Smooth muscle cell (in vitro differentiated cells): ENCODE results near the gene IL1R2. TPM values are rescaled to one million over a fixed set of nuclear protein-coding genes. Genes with fewer than 3 reads are reported as not detected.

ENCODE experiments used
- DNase-seq: peaks from one replicate; lab custom pipeline; 2025; ENCODE audit not compliant: unreplicated experiment; lab: John Stamatoyannopoulos, UW
- H2AFZ ChIP-seq: fragments of 200-600 bp; sonication (generic); 2 replicates; pipeline ENCODE4 v1.6.0; 2016; ENCODE audit warnings: antibody characterized with exemption, low read depth, mild to moderate bottlenecking
- H3F3A ChIP-seq: fragments of 200-600 bp; sonication (generic); 2 replicates; pipeline ENCODE4 v1.6.0; 2017; ENCODE audit warnings: antibody characterized with exemption, low read depth
- H3K27ac ChIP-seq: fragments of 200-600 bp; sonication (generic); 2 replicates; pipeline ENCODE4 v1.5.1; 2016; ENCODE audit warnings: low read depth, mild to moderate bottlenecking
- H3K27me3 ChIP-seq: fragments of 200-600 bp; sonication (generic); 2 replicates; pipeline ENCODE4 v1.6.1; 2016; ENCODE audit warnings: low read depth, mild to moderate bottlenecking
- H3K36me3 ChIP-seq: fragments of 200-600 bp; sonication (generic); 2 replicates; pipeline ENCODE4 v1.5.1; 2016; ENCODE audit warnings: low read depth
- H3K4me1 ChIP-seq: fragments of 200-600 bp; sonication (generic); 2 replicates; pipeline ENCODE4 v1.5.1; 2016; ENCODE audit warnings: low read depth
- H3K4me2 ChIP-seq: fragments of 200-600 bp; sonication (generic); 2 replicates; pipeline ENCODE4 v1.6.0; 2016; ENCODE audit warnings: mild to moderate bottlenecking
- H3K4me3 ChIP-seq: fragments of 200-600 bp; sonication (generic); 2 replicates; pipeline ENCODE4 v1.5.1; 2016; ENCODE audit warnings: mild to moderate bottlenecking
- H3K79me2 ChIP-seq: fragments of 200-600 bp; sonication (generic); 2 replicates; pipeline ENCODE4 v1.6.0; 2016; ENCODE audit warnings: low read depth, mild to moderate bottlenecking
- H3K9ac ChIP-seq: fragments of 200-600 bp; sonication (generic); 2 replicates; pipeline ENCODE4 v1.6.0; 2016; ENCODE audit warnings: low read depth
- H3K9me3 ChIP-seq: fragments of 200-600 bp; sonication (generic); replicated peaks from 2 replicates; pipeline ENCODE4 v1.5.1; 2016; ENCODE audit warnings: low read depth
- H4K20me1 ChIP-seq: fragments of 200-600 bp; sonication (generic); 2 replicates; pipeline ENCODE4 v1.6.0; 2016; ENCODE audit warnings: low read depth
- CTCF ChIP-seq: fragments of 200-600 bp; sonication (generic); IDR thresholded peaks from 2 replicates; pipeline ENCODE4 v1.5.1; 2017; ENCODE audit warnings: borderline replicate concordance, mild to moderate bottlenecking, antibody characterized with exemption; ENCODE audit not compliant: insufficient read depth, poor library complexity, severe bottlenecking
- WGBS: methylation state at CpG from one replicate; pipeline ENCODE4 v1.1.7; 2016; ENCODE audit warnings: low lambda C conversion rate; 5-methylcytosine and 5-hydroxymethylcytosine counted together
- polyA plus RNA-seq: library from polyadenylated mRNA; unstranded; fragments of >200 nt; fragmentation: Nextera tagmentation; extraction: Ambion mirVana; gene quantifications from 2 replicates; pipeline ENCODE4 v1.2.1, GENCODE V29; 2016
- total RNA-seq: library from RNA; depleted of rRNA; stranded (reverse); fragments of >200 nt; gene quantifications from 2 replicates; pipeline ENCODE4 v1.2.3, GENCODE V29; 2014

Gene IL1R2
- total and polyA plus RNA-seq, 2 experiments from 2014 or later, result 0.42 to 4.2 TPM

- WGBS, result 97% methylated on average over 8 of the region's 8 CpGs
- Histone ChIP-seq H3K9me3 (no peaks in the 10 kb centered on the region), H3K4me3 (no peak overlapping the region), H3K79me2 (no peaks in the 10 kb centered on the region), H3K36me3 (no peaks in the 10 kb centered on the region), H3K4me1 (peaks cover 5% of the 10 kb centered on the region), H3K27ac (no peak overlapping the region), H3K9ac (no peak overlapping the region), H3F3A (peaks cover 6% of the 10 kb centered on the region), H2AFZ (no peak overlapping the region), H3K4me2 (no peak overlapping the region), H4K20me1 (no peaks in the 10 kb centered on the region), H3K27me3 (no peaks in the 10 kb centered on the region)
- no peak for DNase-seq
- TF ChIP-seq CTCF, result no peak
Observed at GRCh38 chr2:102058293-102058833, 66.6 kb downstream of the IL1R2 start.

GRCh38 chr2:102059151-102059550, 67.4 kb downstream of the IL1R2 start:
- Histone ChIP-seq H3K36me3 (no peaks in the 10 kb centered on the region), H3K4me1 (peaks cover 5% of the 10 kb centered on the region), H3K9ac (no peak overlapping the region), H3K27me3 (no peaks in the 10 kb centered on the region), H3F3A (peaks cover 13% of the 10 kb centered on the region), H4K20me1 (no peaks in the 10 kb centered on the region), H3K4me3 (no peak overlapping the region), H3K27ac (no peak overlapping the region), H3K4me2 (no peak overlapping the region), H2AFZ (no peak overlapping the region), H3K9me3 (no peaks in the 10 kb centered on the region), H3K79me2 (no peaks in the 10 kb centered on the region)
- no peak for DNase-seq
- no peak for TF ChIP-seq CTCF
- WGBS, result 0% methylated on average over 1 of the region's 1 CpG

GRCh38 chr2:102060047-102060446, 68.3 kb downstream of the IL1R2 start:
- Histone ChIP-seq H3K27ac (no peak overlapping the region), H3K9ac (no peak overlapping the region), H3K4me2 (no peak overlapping the region), H3K4me3 (no peak overlapping the region), H3K9me3 (no peaks in the 10 kb centered on the region), H3K79me2 (no peaks in the 10 kb centered on the region), H4K20me1 (no peaks in the 10 kb centered on the region), H2AFZ (no peak overlapping the region), H3K27me3 (no peaks in the 10 kb centered on the region), H3K4me1 (peaks cover 5% of the 10 kb centered on the region), H3F3A (peaks cover 20% of the 10 kb centered on the region), H3K36me3 (no peaks in the 10 kb centered on the region)
- DNase-seq, result no peak
- WGBS, result 83% methylated on average over 3 of the region's 3 CpGs
- TF ChIP-seq CTCF, result no peak

GRCh38 chr2:102060792-102061191, 69.0 kb downstream of the IL1R2 start:
- Histone ChIP-seq H3K9ac (no peak overlapping the region), H3K36me3 (no peaks in the 10 kb centered on the region), H3K4me2 (no peak overlapping the region), H3K27ac (no peak overlapping the region), H2AFZ (no peak overlapping the region), H3K4me3 (no peak overlapping the region), H3K9me3 (no peaks in the 10 kb centered on the region), H4K20me1 (no peaks in the 10 kb centered on the region), H3K79me2 (no peaks in the 10 kb centered on the region), H3K4me1 (peaks cover 5% of the 10 kb centered on the region), H3F3A (peaks cover 27% of the 10 kb centered on the region), H3K27me3 (no peaks in the 10 kb centered on the region)
- no peak for DNase-seq
- WGBS, result 89% methylated on average over 4 of the region's 4 CpGs
- TF ChIP-seq CTCF, result no peak
